Colonic mucosa (tissue), 4 donors: ENCODE data around the gene STK33. TPM values are rescaled to one million over a fixed set of nuclear protein-coding genes. Genes with fewer than 3 reads are reported as not detected.

Experiments used
- DNase-seq: peaks from one replicate; pipeline ENCODE4 v3.0.0-alpha.2; 2020
- H3K27ac ChIP-seq: fragments of 200-600 bp; one replicate; pipeline ENCODE4 v1.8.0; 2021
- H3K27me3 ChIP-seq: fragments of 200-600 bp; one replicate; pipeline ENCODE4 v1.8.0; 2021
- H3K36me3 ChIP-seq: fragments of 200-600 bp; one replicate; pipeline ENCODE4 v1.8.0; 2021
- H3K4me1 ChIP-seq: fragments of 200-600 bp; one replicate; pipeline ENCODE4 v1.8.0; 2021; ENCODE audit warnings: mild to moderate bottlenecking
- H3K4me3 ChIP-seq: fragments of 200-600 bp; one replicate; pipeline ENCODE4 v1.8.0; 2021
- H3K9ac ChIP-seq, 2 donors: one replicate each; pipeline ENCODE4 v1.7.0; 2013; ENCODE audit warnings: control low read depth in 2 of 2, low read depth in 2 of 2, low read length in 2 of 2
- H3K9me3 ChIP-seq: fragments of 200-600 bp; one replicate; pipeline ENCODE4 v1.8.0; 2021
- intact Hi-C: fragments of 100-400 bp; cut with DNase I; formaldehyde crosslinking; loops from one replicate; pipeline ENCODE4 v1.14.1; 2022
- total RNA-seq, 2 donors: library from RNA; stranded (reverse); fragmentation: NEBNext Ultra II Directional in 1 of 2; extraction: Animal tissue kit (Norgen Biotek cat#: 25700) in 1 of 2; gene quantifications; one replicate each; pipeline ENCODE4 v1.2.1, GENCODE V29; 2021
- TF ChIP-seq, protein P1 (sequence below): fragments of 200-600 bp; IDR thresholded peaks from one replicate; pipeline ENCODE4 v1.8.0; 2022; ENCODE audit warnings: antibody characterized with exemption, mild to moderate bottlenecking
- donor health status: healthy.
- donor health status: DM: no; HTN: no; CAD: no.
- donor health status: DM: no; HTN: no; CAD: no.

STK33 gene
- total RNA-seq, 2 donors from 2014 or later = 3.7 to 4.1 TPM

DNA sequence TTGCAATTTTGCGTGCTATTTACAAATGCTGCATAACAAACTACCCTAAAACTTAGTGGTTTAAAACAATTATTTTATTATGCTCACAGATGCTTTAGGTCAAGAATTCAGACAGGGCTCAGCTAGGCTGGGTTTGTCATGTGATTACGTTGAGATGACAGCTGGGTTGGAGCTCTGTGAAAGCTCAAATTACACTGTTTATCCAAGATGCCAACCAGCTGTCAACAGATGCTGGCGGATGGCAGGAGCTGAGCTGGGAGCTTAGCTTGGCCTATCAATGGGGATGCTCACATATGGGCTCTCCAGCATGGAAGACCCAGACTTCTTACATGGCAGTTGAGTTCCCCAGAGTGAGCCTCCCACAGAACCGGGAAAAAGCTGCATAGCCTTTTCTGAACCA lies 62.7 kb downstream of the STK33 start:
- intact Hi-C loops = no loop called here
- Histone ChIP-seq H3K27me3 (no peaks in the 10 kb centered on the region), H3K27ac (no peak overlapping the region), H3K4me1 (no peaks in the 10 kb centered on the region), H3K9me3 (no peaks in the 10 kb centered on the region), H3K9ac (no peak overlapping the region), H3K4me3 (no peak overlapping the region), H3K36me3 (no peaks in the 10 kb centered on the region)
- DNase-seq = no peak
- TF ChIP-seq, protein P1, sequence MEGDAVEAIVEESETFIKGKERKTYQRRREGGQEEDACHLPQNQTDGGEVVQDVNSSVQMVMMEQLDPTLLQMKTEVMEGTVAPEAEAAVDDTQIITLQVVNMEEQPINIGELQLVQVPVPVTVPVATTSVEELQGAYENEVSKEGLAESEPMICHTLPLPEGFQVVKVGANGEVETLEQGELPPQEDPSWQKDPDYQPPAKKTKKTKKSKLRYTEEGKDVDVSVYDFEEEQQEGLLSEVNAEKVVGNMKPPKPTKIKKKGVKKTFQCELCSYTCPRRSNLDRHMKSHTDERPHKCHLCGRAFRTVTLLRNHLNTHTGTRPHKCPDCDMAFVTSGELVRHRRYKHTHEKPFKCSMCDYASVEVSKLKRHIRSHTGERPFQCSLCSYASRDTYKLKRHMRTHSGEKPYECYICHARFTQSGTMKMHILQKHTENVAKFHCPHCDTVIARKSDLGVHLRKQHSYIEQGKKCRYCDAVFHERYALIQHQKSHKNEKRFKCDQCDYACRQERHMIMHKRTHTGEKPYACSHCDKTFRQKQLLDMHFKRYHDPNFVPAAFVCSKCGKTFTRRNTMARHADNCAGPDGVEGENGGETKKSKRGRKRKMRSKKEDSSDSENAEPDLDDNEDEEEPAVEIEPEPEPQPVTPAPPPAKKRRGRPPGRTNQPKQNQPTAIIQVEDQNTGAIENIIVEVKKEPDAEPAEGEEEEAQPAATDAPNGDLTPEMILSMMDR = no peak

DNA sequence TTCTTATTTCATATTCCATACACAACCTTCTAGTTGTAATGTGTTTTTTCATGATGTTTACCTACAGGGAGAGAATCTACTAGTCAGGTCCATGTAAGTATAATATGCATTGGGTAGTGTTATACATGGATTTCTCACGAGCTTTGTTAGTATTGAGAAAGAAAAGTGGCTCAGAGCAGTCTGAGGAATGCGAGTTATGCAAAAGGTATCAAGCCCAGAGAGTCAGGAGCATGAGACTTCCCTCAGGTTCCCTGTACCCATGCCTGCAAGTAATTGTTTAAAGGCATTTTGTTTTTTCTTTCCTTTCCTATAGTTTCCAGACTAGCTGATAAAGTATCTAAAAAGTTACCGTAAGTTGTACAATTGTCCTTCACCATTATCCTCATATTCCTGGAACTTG lies 66.1 kb downstream of the STK33 start:
- Histone ChIP-seq H3K27ac (no peak overlapping the region), H3K9ac (no peak overlapping the region), H3K27me3 (no peaks in the 10 kb centered on the region), H3K4me1 (no peaks in the 10 kb centered on the region), H3K9me3 (no peaks in the 10 kb centered on the region), H3K36me3 (no peaks in the 10 kb centered on the region), H3K4me3 (no peak overlapping the region)
- DNase-seq = no peak
- intact Hi-C loops = no loop called here
- TF ChIP-seq, protein P1 = no peak

DNA sequence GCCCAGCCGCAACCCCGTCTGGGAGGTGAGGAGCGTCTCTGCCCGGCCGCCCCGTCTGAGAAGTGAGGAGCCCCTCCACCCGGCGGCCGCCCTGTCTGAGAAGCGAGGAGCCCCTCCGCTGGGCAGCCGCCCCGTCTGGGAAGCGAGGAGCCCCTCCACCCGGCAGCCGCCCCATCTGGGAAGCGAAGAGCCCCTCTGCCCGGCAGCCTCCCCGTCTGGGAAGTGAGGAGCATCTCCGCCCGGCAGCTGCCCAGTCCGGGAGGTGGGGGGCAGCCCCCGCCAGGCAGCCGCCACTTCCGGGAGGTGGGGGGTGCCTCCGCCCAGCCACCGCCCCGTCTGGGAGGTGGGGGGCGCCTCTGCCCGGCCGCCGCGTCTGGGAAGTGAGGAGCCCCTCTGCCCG lies 70.6 kb downstream of the STK33 start:
- Histone ChIP-seq H3K36me3 (no peaks in the 10 kb centered on the region), H3K27me3 (no peaks in the 10 kb centered on the region), H3K4me3 (no peak overlapping the region), H3K27ac (no peak overlapping the region), H3K9ac (no peak overlapping the region), H3K9me3 (no peaks in the 10 kb centered on the region), H3K4me1 (no peaks in the 10 kb centered on the region)
- TF ChIP-seq, protein P1 = no peak
- intact Hi-C loops = no loop called here
- DNase-seq = no peak

DNA sequence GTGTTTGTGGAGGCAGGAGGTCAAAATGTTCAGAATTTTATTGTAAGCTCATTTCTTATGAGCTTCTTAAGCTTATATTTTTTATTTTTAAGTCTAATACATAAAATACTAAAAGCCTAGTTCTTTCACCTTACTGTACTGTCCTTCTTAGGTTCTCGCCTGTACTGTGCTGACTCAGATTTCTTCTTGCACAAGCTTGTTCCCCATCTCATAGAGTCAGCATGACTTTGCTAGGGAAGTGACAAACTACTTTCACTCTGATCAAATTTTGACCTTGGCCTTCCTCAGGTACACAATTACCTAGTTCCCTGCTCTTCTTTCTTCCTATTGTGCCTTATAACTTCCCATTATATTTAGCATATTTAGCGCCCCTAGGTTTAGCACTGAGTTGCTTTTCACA lies 81.5 kb downstream of the STK33 start:
- TF ChIP-seq, protein P1 = no peak
- H3K4me1 ChIP-seq = no peaks in the 10 kb centered on the region
- intact Hi-C loops = no loop called here

DNA sequence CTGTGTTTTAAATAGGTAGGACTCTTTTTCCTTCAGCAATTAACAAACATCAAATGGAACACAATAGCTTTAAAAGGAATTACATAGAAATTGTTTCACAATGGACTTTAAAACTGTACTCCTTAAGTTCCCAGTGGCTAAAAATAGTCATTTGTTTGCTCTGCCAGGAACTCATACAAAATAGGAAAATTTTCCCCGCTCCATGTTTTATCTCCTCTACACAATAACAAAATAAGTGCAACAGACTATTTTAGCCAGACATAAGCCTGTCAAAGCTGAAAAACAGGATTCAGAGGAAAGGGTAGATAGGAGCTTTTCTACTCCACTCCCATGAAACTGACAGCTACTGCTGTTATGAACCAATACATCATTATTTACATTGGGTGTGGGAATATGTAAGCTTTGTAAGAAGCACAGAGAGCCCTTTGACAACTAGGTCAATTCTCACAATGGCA lies 90.1 kb downstream of the STK33 start:
- H3K9ac ChIP-seq = peak overlapping the region in 1 of 2 donors; percentile 21
- H3K4me3 ChIP-seq = no peak overlapping the region
- TF ChIP-seq, protein P1 = no peak
- no peaks in the 10 kb centered on the region for H3K27me3 ChIP-seq
- H3K9me3 ChIP-seq = no peaks in the 10 kb centered on the region
- DNase-seq = no peak
- intact Hi-C loops = no loop called here
- H3K27ac ChIP-seq = peak overlapping the region; percentile 19
- no peaks in the 10 kb centered on the region for H3K36me3 ChIP-seq
- peaks cover 6% of the 10 kb centered on the region for H3K4me1 ChIP-seq

More for the DNA sequence above, 81.5 kb downstream of the STK33 start:
- H3K4me3 ChIP-seq = no peak overlapping the region
- H3K9ac ChIP-seq = no peak overlapping the region
- no peaks in the 10 kb centered on the region for H3K36me3 ChIP-seq
- no peaks in the 10 kb centered on the region for H3K9me3 ChIP-seq
- DNase-seq = no peak
- H3K27me3 ChIP-seq = no peaks in the 10 kb centered on the region
- H3K27ac ChIP-seq = no peak overlapping the region
